ENCODE results near the gene IPCEF1. TPM values are rescaled to one million over a fixed set of nuclear protein-coding genes. Genes with fewer than 3 reads are reported as not detected.

The IPCEF1 gene
- total RNA-seq, 1 experiment from 2014 or later, result 0.57 TPM

DNA sequence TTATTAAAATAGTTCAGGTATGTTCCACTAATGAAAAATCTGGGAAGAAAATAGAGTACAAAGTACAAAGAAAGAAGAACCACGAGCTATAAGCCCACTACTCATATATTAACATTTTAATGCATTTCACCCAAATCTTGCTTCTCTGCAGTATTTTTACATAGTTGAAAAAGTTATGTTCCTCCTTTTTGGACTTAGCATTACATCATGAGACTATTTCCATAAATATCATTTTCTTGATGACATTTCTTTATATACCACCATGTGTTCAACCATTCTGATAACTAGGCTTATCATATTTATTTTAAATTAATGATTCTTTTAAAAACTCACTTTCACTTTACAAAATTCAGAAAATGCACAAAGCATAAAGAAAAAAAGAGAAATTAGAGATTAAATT, 3.0 kb downstream of the IPCEF1 start:
- ChIA-PET CTCF (no interaction called here), POLR2A (ENCODE audit: unreplicated experiment) (no interaction called here)
- TF ChIP-seq EZH2 (IDR thresholded peaks at IDR 0.05; ENCODE audit: low read depth), result no peak
- no peak for TF ChIP-seq CTCF (conservative IDR thresholded peaks at IDR 0.05)
- Histone ChIP-seq H3K9me2 (ENCODE audit: insufficient read depth) (no peaks in the 10 kb centered on the region), H3K9me3 (ENCODE audit: insufficient read depth, low read depth) (no peaks in the 10 kb centered on the region), H2AFZ (no peak overlapping the region), H4K20me1 (ENCODE audit: insufficient read depth) (no peaks in the 10 kb centered on the region), H3K79me2 (ENCODE audit: low read depth) (no peaks in the 10 kb centered on the region), H3F3A (ENCODE audit: insufficient read depth, low read depth) (no peaks in the 10 kb centered on the region), H3K27me3 (ENCODE audit: insufficient read depth, low read depth) (no peaks in the 10 kb centered on the region), H3K36me3 (ENCODE audit: low read depth) (no peaks in the 10 kb centered on the region), H3K4me1 (replicated peaks; ENCODE audit: insufficient read depth) (no peaks in the 10 kb centered on the region), H3K27ac (no peak overlapping the region), H3K4me2 (no peak overlapping the region), H3K4me3 (no peak overlapping the region)
- DNase-seq, result no peak
- BruUV-seq (replicated peaks), result no TSS peak
- intact Hi-C loops (cut with micrococcal nuclease; ENCODE audit: unreplicated experiment), result loop anchor here (10.0 kb wide), 1 partner anchor 379 kb away; no protein-coding TSS in a partner anchor

DNA sequence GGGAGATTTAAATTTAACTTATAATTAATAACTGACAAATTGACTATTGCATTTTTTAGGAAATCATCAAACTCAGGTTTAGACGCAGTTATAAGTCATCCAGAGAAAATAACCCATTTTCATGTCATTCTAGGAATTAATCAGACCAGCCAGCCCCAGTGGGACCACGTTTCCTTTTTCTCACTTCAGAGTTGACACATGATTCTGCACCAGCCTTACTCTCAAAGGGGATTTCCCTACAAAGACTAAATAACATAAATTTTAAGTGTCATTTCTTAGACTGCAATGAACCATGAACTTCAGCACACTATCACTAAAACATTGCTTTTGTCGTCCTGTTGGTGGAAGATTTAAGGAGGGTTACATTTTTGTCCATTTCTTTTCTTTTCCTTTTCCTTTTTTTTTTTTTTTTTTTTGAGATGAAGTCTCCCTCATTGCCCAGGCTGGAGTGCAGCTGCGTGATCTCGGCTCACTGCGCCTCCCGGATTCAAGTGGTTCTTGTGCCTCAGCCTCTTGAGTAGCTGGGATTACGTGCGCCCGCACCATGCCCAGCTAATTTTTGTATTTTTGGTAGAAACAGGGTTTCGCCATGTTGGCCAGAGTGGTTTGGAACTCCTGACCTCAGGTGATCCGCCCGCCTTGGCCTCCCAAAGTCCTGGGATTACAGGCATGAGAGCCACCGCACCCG, 3.6 kb downstream of the IPCEF1 start:
- H3K4me3 ChIP-seq, result no peak overlapping the region
- no peaks in the 10 kb centered on the region for H3K9me3 ChIP-seq (ENCODE audit: insufficient read depth, low read depth)
- H3K9me2 ChIP-seq (ENCODE audit: insufficient read depth), result no peaks in the 10 kb centered on the region
- no peaks in the 10 kb centered on the region for H3K36me3 ChIP-seq (ENCODE audit: low read depth)
- H3K4me1 ChIP-seq (replicated peaks; ENCODE audit: insufficient read depth), result no peaks in the 10 kb centered on the region
- DNase-seq, result no peak
- no peaks in the 10 kb centered on the region for H3K79me2 ChIP-seq (ENCODE audit: low read depth)
- H3K27me3 ChIP-seq (ENCODE audit: insufficient read depth, low read depth), result no peaks in the 10 kb centered on the region
- TF ChIP-seq CTCF (conservative IDR thresholded peaks at IDR 0.05) (no peak), EZH2 (IDR thresholded peaks at IDR 0.05; ENCODE audit: low read depth) (no peak)
- intact Hi-C loops (cut with micrococcal nuclease; ENCODE audit: unreplicated experiment), result loop anchor here (10.0 kb wide), 1 partner anchor 378 kb away; no protein-coding TSS in a partner anchor
- H2AFZ ChIP-seq, result no peak overlapping the region
- no TSS peak for BruUV-seq (replicated peaks)
- no peaks in the 10 kb centered on the region for H3F3A ChIP-seq (ENCODE audit: insufficient read depth, low read depth)
- H3K4me2 ChIP-seq, result no peak overlapping the region
- ChIA-PET POLR2A (ENCODE audit: unreplicated experiment) (no interaction called here), CTCF (no interaction called here)
- H3K27ac ChIP-seq, result no peak overlapping the region
- H4K20me1 ChIP-seq (ENCODE audit: insufficient read depth), result no peaks in the 10 kb centered on the region

DNA sequence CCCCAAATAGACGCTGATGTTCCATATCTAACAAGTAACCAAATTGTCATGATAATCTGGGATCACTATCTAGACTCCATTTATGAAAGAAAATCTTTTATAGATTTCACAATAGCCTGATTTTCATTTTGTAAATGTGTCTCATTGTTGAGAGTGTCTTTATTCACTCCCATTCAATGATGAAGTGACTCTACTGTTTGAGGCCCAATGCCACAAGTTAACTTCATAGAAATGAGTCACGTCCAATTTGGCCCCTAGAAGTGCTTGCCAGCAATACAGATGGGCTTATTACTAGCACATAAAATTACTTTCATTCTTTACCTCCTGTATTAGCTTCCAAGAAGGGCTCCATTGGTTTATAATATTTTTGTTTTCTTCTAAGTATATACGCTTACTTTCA, 6.3 kb downstream of the IPCEF1 start:
- CTCF ChIA-PET, result no interaction called here
- Histone ChIP-seq H3K9me2 (ENCODE audit: insufficient read depth) (no peaks in the 10 kb centered on the region), H3K4me3 (no peak overlapping the region), H4K20me1 (ENCODE audit: insufficient read depth) (no peaks in the 10 kb centered on the region), H3K4me2 (no peak overlapping the region), H3K79me2 (ENCODE audit: low read depth) (no peaks in the 10 kb centered on the region), H3K27me3 (ENCODE audit: insufficient read depth, low read depth) (no peaks in the 10 kb centered on the region), H3K27ac (no peak overlapping the region), H2AFZ (no peak overlapping the region), H3K4me1 (replicated peaks; ENCODE audit: insufficient read depth) (no peaks in the 10 kb centered on the region), H3F3A (ENCODE audit: insufficient read depth, low read depth) (no peaks in the 10 kb centered on the region), H3K9me3 (ENCODE audit: insufficient read depth, low read depth) (no peaks in the 10 kb centered on the region), H3K36me3 (ENCODE audit: low read depth) (no peaks in the 10 kb centered on the region)
- DNase-seq, result no peak
- intact Hi-C loops (cut with micrococcal nuclease; ENCODE audit: unreplicated experiment), result loop anchor here (10.0 kb wide), 1 partner anchor 375 kb away; no protein-coding TSS in a partner anchor
- POLR2A ChIA-PET (ENCODE audit: unreplicated experiment), result no interaction called here
- no peak for TF ChIP-seq CTCF (conservative IDR thresholded peaks at IDR 0.05)
- no peak for TF ChIP-seq EZH2 (IDR thresholded peaks at IDR 0.05; ENCODE audit: low read depth)
- no TSS peak for BruUV-seq (replicated peaks)
